ENCODE data around the gene GNL3. TPM values are rescaled to one million over a fixed set of nuclear protein-coding genes. Genes with fewer than 3 reads are reported as not detected.

The GNL3 gene
- polyA plus RNA-seq, 2 of the 4 experiments (the other 2 are of a cell fraction): 125 to 139 TPM

GRCh38 chr3:52743721-52744120 lies 57.9 kb downstream of the GNL3 start:
- Histone ChIP-seq H3K9me3 (no peaks in the 10 kb centered on the region), H3K4me3 (no peak overlapping the region), H3K27ac (no peak overlapping the region), H3K4me1 (no peaks in the 10 kb centered on the region), H3K4me2 (no peak overlapping the region)
- ChIA-PET POLR2A (no interaction called here), CTCF (interaction anchor here (1.0 to 1.3 kb wide), 3 partner anchors 10 to 15 kb away, joined by 3 to 4 read pairs (median 3); no protein-coding TSS in a partner anchor)
- ATAC-seq (no peak), DNase-seq (ENCODE audit: low read depth in 1 of 2, low spot score in 1 of 2) (no peak), FAIRE-seq (no peak)
- TF ChIP-seq RFX5 (IDR thresholded peaks at IDR 0.05) (no peak), PHF8 (IDR thresholded peaks at IDR 0.05; ENCODE audit: borderline replicate concordance, low read depth) (no peak), CHD2 (IDR thresholded peaks at IDR 0.05; ENCODE audit: low read length, partially characterized antibody) (no peak), KDM5A (IDR thresholded peaks at IDR 0.05) (no peak), ZFP36 (IDR thresholded peaks at IDR 0.05; ENCODE audit: borderline replicate concordance, partially characterized antibody) (no peak), ZSCAN20 (CRISPR knock-in tag; IDR thresholded peaks at IDR 0.05) (no peak), FOSL2 (IDR thresholded peaks at IDR 0.05) (no peak), FOSL2 (CRISPR knock-in tag; IDR thresholded peaks at IDR 0.05) (no peak)
- WGBS (ENCODE audit: missing lambda C conversion rate): 88% methylated on average over 2 of the region's 2 CpGs

Small RNA genes lying within 50 kb of the gene (small RNA-seq; reads per million reads assigned to genes)
- 0 reads per million in 6 experiments for gene AC006254.2
- gene RF00569: 433 to 13,393 (median 2,463) reads per million in 6 experiments
- gene RF01183: 0 reads per million in 6 experiments
- gene SNORD19: 0 to 1.6 (median 0) reads per million in 6 experiments
- gene SNORD19B: 0 reads per million in 6 experiments
- gene SNORD69: 24.4 to 421 (median 117) reads per million in 6 experiments

Other genes with a start within 250 kb of the GNL3 start
- 0.05 and 0.08 TPM in 2 replicates for gene SEMA3G, start 240.9 kb upstream of the GNL3 start, polyA plus RNA-seq (2011; rRNA removed)
- gene SEMA3G, start 240.9 kb upstream of the GNL3 start, polyA plus RNA-seq (2017; fragmentation: RNase III; extraction: RNeasy Plus Mini Kit Qiagen cat#74134 plus additional on column Dnase treatment): 0.13 to 0.24 TPM (median 0.13 TPM) in 3 replicates
- gene TNNC1, start 232.0 kb upstream of the GNL3 start, polyA plus RNA-seq (2011; rRNA removed): 2.1 and 4.5 TPM in 2 replicates
- gene TNNC1, start 232.0 kb upstream of the GNL3 start, polyA plus RNA-seq (2017; fragmentation: RNase III; extraction: RNeasy Plus Mini Kit Qiagen cat#74134 plus additional on column Dnase treatment): 2.6 to 3.3 TPM (median 2.8 TPM) in 3 replicates
- 17.3 and 19.2 TPM in 2 replicates for gene NISCH, start 230.4 kb upstream of the GNL3 start, polyA plus RNA-seq (2011; rRNA removed)
- 17.8 to 19.8 TPM (median 18.2 TPM) in 3 replicates for gene NISCH, start 230.4 kb upstream of the GNL3 start, polyA plus RNA-seq (2017; fragmentation: RNase III; extraction: RNeasy Plus Mini Kit Qiagen cat#74134 plus additional on column Dnase treatment)
- gene STAB1, start 190.7 kb upstream of the GNL3 start, polyA plus RNA-seq (2011; rRNA removed): 0.03 TPM in 1 of 2 replicates, not detected in the other
- gene STAB1, start 190.7 kb upstream of the GNL3 start, polyA plus RNA-seq (2017; fragmentation: RNase III; extraction: RNeasy Plus Mini Kit Qiagen cat#74134 plus additional on column Dnase treatment): 0.04 to 0.07 TPM in 2 of 3 replicates, not detected in the other
- gene NT5DC2, start 152.2 kb upstream of the GNL3 start, polyA plus RNA-seq (2011; rRNA removed): 23.2 and 50.4 TPM in 2 replicates
- 71.6 to 82.0 TPM (median 81.1 TPM) in 3 replicates for gene NT5DC2, start 152.2 kb upstream of the GNL3 start, polyA plus RNA-seq (2017; fragmentation: RNase III; extraction: RNeasy Plus Mini Kit Qiagen cat#74134 plus additional on column Dnase treatment)
- gene UQCC5, start 149.4 kb upstream of the GNL3 start, polyA plus RNA-seq (2011; rRNA removed): 9.3 and 11.7 TPM in 2 replicates
- 60.8 to 66.7 TPM (median 63.3 TPM) in 3 replicates for gene UQCC5, start 149.4 kb upstream of the GNL3 start, polyA plus RNA-seq (2017; fragmentation: RNase III; extraction: RNeasy Plus Mini Kit Qiagen cat#74134 plus additional on column Dnase treatment)
- gene PBRM1, start 119 bp upstream of the GNL3 start, polyA plus RNA-seq (2011; rRNA removed): 21.6 and 24.9 TPM in 2 replicates
- gene PBRM1, start 119 bp upstream of the GNL3 start, polyA plus RNA-seq (2017; fragmentation: RNase III; extraction: RNeasy Plus Mini Kit Qiagen cat#74134 plus additional on column Dnase treatment): 15.0 to 16.7 TPM (median 15.4 TPM) in 3 replicates
- 58.5 and 74.9 TPM in 2 replicates for gene GLT8D1, start 19.8 kb downstream of the GNL3 start, polyA plus RNA-seq (2011; rRNA removed)
- gene GLT8D1, start 19.8 kb downstream of the GNL3 start, polyA plus RNA-seq (2017; fragmentation: RNase III; extraction: RNeasy Plus Mini Kit Qiagen cat#74134 plus additional on column Dnase treatment): 37.3 to 40.2 TPM (median 37.8 TPM) in 3 replicates
- 140 and 180 TPM in 2 replicates for gene SPCS1, start 20.1 kb downstream of the GNL3 start, polyA plus RNA-seq (2011; rRNA removed)
- gene SPCS1, start 20.1 kb downstream of the GNL3 start, polyA plus RNA-seq (2017; fragmentation: RNase III; extraction: RNeasy Plus Mini Kit Qiagen cat#74134 plus additional on column Dnase treatment): 181 to 184 TPM (median 183 TPM) in 3 replicates
- gene NEK4, start 84.9 kb downstream of the GNL3 start, polyA plus RNA-seq (2011; rRNA removed): 19.4 and 20.2 TPM in 2 replicates
- 11.4 to 12.1 TPM (median 11.4 TPM) in 3 replicates for gene NEK4, start 84.9 kb downstream of the GNL3 start, polyA plus RNA-seq (2017; fragmentation: RNase III; extraction: RNeasy Plus Mini Kit Qiagen cat#74134 plus additional on column Dnase treatment)
- gene ITIH1, start 91.6 kb downstream of the GNL3 start, polyA plus RNA-seq (2011; rRNA removed): not detected in 2 replicates
- not detected in 3 replicates for gene ITIH1, start 91.6 kb downstream of the GNL3 start, polyA plus RNA-seq (2017; fragmentation: RNase III; extraction: RNeasy Plus Mini Kit Qiagen cat#74134 plus additional on column Dnase treatment)
- 0.09 TPM in 1 of 2 replicates, not detected in the other for gene ITIH3, start 108.8 kb downstream of the GNL3 start, polyA plus RNA-seq (2011; rRNA removed)
- 0.04 TPM in 1 of 3 replicates, not detected in the others for gene ITIH3, start 108.8 kb downstream of the GNL3 start, polyA plus RNA-seq (2017; fragmentation: RNase III; extraction: RNeasy Plus Mini Kit Qiagen cat#74134 plus additional on column Dnase treatment)
- 0.79 and 0.88 TPM in 2 replicates for gene ITIH4, start 144.6 kb downstream of the GNL3 start, polyA plus RNA-seq (2011; rRNA removed)
- 0.79 to 1.3 TPM (median 0.89 TPM) in 3 replicates for gene ITIH4, start 144.6 kb downstream of the GNL3 start, polyA plus RNA-seq (2017; fragmentation: RNase III; extraction: RNeasy Plus Mini Kit Qiagen cat#74134 plus additional on column Dnase treatment)
- not detected in 2 replicates for gene MUSTN1, start 149.0 kb downstream of the GNL3 start, polyA plus RNA-seq (2011; rRNA removed)
- gene MUSTN1, start 149.0 kb downstream of the GNL3 start, polyA plus RNA-seq (2017; fragmentation: RNase III; extraction: RNeasy Plus Mini Kit Qiagen cat#74134 plus additional on column Dnase treatment): not detected in 3 replicates
- 5.0 and 5.2 TPM in 2 replicates for gene STIMATE, start 211.5 kb downstream of the GNL3 start, polyA plus RNA-seq (2011; rRNA removed)
- gene STIMATE, start 211.5 kb downstream of the GNL3 start, polyA plus RNA-seq (2017; fragmentation: RNase III; extraction: RNeasy Plus Mini Kit Qiagen cat#74134 plus additional on column Dnase treatment): 5.5 to 7.6 TPM (median 7.2 TPM) in 3 replicates

All from A549 (cell line).